Uterus (tissue), 4 donors: ENCODE results near the gene FAM89B. TPM values are rescaled to one million over a fixed set of nuclear protein-coding genes. Genes with fewer than 3 reads are reported as not detected.

Experiments used
- DNase-seq, 2 donors: peaks; one replicate each; pipeline ENCODE4 v3.0.0-alpha.2; 2019 to 2020
- H3K27ac ChIP-seq, 2 donors: fragments of 200-600 bp; sonication (generic); 1 replicate in 1 of 2; 2 replicates in 1 of 2; pipeline ENCODE4 v1.5.1; 2016 to 2018
- H3K27me3 ChIP-seq, 2 donors: fragments of 200-600 bp; sonication (generic); one replicate each; pipeline ENCODE4 v1.5.1; 2018 to 2019; ENCODE audit warnings: control low read depth in 1 of 2
- H3K36me3 ChIP-seq, 2 donors: fragments of 200-600 bp; sonication (generic); one replicate each; pipeline ENCODE4 v1.5.1; 2019; ENCODE audit warnings: control low read depth in 1 of 2
- H3K4me1 ChIP-seq, 2 donors: fragments of 200-600 bp; sonication (generic); one replicate each; pipeline ENCODE4 v1.5.1; 2018 to 2019; ENCODE audit warnings: control low read depth in 1 of 2
- H3K4me3 ChIP-seq, 2 donors: fragments of 200-600 bp; sonication (generic); 1 replicate in 1 of 2; 2 replicates in 1 of 2; pipeline ENCODE4 v1.5.1; 2018 to 2019; ENCODE audit warnings: mild to moderate bottlenecking in 1 of 2
- H3K9me3 ChIP-seq, 2 donors: fragments of 200-600 bp; sonication (generic); one replicate each; pipeline ENCODE4 v1.5.1; 2019; ENCODE audit warnings: control low read depth in 1 of 2
- CTCF ChIP-seq, 4 experiments: fragments of 200-600 bp in 2 of 4; fragments of 450-650 bp in 2 of 4; sonication (generic) in 2 of 4; IDR thresholded peaks; one replicate each; pipeline ENCODE4 v1.5.1; 2016 to 2019; ENCODE audit warnings: antibody characterized with exemption in 4 of 4, mild to moderate bottlenecking in 2 of 4, moderate library complexity in 1 of 4
- POLR2A ChIP-seq, 2 donors: fragments of 450-650 bp; IDR thresholded peaks; one replicate each; pipeline ENCODE4 v1.6.1; 2016; ENCODE audit warnings: antibody characterized with exemption in 2 of 2, mild to moderate bottlenecking in 1 of 2, moderate library complexity in 1 of 2
- intact Hi-C: fragments of 100-400 bp; cut with DNase I; formaldehyde crosslinking; loops from one replicate; pipeline ENCODE4 v1.15.1; 2023; ENCODE audit warnings: low total_unique reads
- total RNA-seq, 4 donors: library from RNA; depleted of rRNA in 3 of 4; stranded (reverse); fragments of >200 nt in 3 of 4; gene quantifications; one replicate each; pipeline versions ENCODE4 v1.1.0 to v1.2.4, GENCODE V29; 2014 to 2023
- donor health status: DM: yes; HTN: yes; CAD: no.

Gene FAM89B
- total RNA-seq, 4 donors from 2014 or later = 13.9 to 83.0 (median 40.8) TPM

- Histone ChIP-seq H3K27ac (no peak overlapping the region), H3K36me3 (no peaks in the 10 kb centered on the region), H3K27me3 (no peaks in the 10 kb centered on the region), H3K9me3 (no peaks in the 10 kb centered on the region), H3K4me1 (peaks cover 10 to 12% of the 10 kb centered on the region in 2 donors), H3K4me3 (no peak overlapping the region)
- no peak for DNase-seq
- intact Hi-C loops = loop anchor here (10.0 kb wide), 1 partner anchor 47 kb away; no protein-coding TSS in a partner anchor
- no peak for TF ChIP-seq POLR2A (IDR thresholded peaks at IDR 0.05)
- no peak for TF ChIP-seq CTCF (IDR thresholded peaks at IDR 0.05)
These were observed 34.6 kb upstream of the FAM89B start for GRCh38 chr11:65537620-65538231.

DNA sequence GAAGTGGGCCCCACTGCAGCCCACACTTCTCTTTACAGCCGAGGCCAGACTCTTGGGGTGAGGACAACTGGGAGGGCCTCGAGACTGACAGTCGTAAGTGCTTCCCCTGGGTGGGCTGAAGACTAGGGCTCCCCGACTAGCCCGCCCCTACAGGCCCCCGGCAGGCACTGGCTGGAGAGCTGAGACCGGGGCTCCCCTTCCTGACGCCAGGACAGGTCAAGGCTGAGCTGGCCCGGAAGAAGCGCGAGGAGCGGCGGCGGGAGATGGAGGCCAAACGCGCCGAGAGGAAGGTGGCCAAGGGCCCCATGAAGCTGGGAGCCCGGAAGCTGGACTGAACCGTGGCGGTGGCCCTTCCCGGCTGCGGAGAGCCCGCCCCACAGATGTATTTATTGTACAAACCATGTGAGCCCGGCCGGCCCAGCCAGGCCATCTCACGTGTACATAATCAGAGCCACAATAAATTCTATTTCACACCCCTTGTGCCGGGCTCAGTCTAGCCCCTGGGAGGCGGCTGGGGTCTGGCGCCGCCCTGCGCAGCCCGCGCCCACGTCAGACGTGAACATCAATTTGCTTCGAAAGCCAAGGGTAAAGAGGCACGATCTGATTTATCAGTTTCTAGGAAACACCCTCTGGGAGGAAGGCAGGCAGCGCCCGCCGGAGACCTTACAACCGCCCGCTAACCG is 34.0 kb upstream of the FAM89B start:
- Histone ChIP-seq H3K27me3 (no peaks in the 10 kb centered on the region), H3K9me3 (no peaks in the 10 kb centered on the region), H3K4me3 (no peak overlapping the region), H3K36me3 (no peaks in the 10 kb centered on the region), H3K4me1 (peaks cover 10 to 12% of the 10 kb centered on the region in 2 donors), H3K27ac (no peak overlapping the region)
- intact Hi-C loops = loop anchor here (10.0 kb wide), 1 partner anchor 46 kb away; no protein-coding TSS in a partner anchor
- TF ChIP-seq CTCF (IDR thresholded peaks at IDR 0.05) (no peak), POLR2A (IDR thresholded peaks at IDR 0.05) (no peak)
- no peak for DNase-seq

GRCh38 chr11:65538915-65539743 is 33.2 kb upstream of the FAM89B start:
- no peaks in the 10 kb centered on the region for H3K9me3 ChIP-seq
- H3K27ac ChIP-seq = peak overlapping the region; percentile 90 to 93
- H3K4me3 ChIP-seq = no peak overlapping the region
- no peaks in the 10 kb centered on the region for H3K36me3 ChIP-seq
- H3K4me1 ChIP-seq = peaks cover 10 to 12% of the 10 kb centered on the region in 2 donors
- intact Hi-C loops = loop anchor here (10.0 kb wide), 1 partner anchor 46 kb away; no protein-coding TSS in a partner anchor
- no peaks in the 10 kb centered on the region for H3K27me3 ChIP-seq
- TF ChIP-seq CTCF (IDR thresholded peaks at IDR 0.05) (no peak), POLR2A (IDR thresholded peaks at IDR 0.05) (no peak)
- DNase-seq = peak in 1 of 2 donors; percentile 42

- Histone ChIP-seq H3K9me3 (no peaks in the 10 kb centered on the region), H3K4me1 (peaks cover 10 to 12% of the 10 kb centered on the region in 2 donors), H3K4me3 (peak overlapping the region; percentile 37 to 48), H3K27ac (peak overlapping the region; percentile 90 to 93), H3K36me3 (no peaks in the 10 kb centered on the region), H3K27me3 (no peaks in the 10 kb centered on the region)
- peak in 2 of 4 experiments; percentile 53 to 80 for TF ChIP-seq CTCF (IDR thresholded peaks at IDR 0.05)
- TF ChIP-seq POLR2A (IDR thresholded peaks at IDR 0.05) = no peak
- intact Hi-C loops = loop anchor here (10.0 kb wide), 1 partner anchor 45 kb away; no protein-coding TSS in a partner anchor
- no peak for DNase-seq
These were observed 32.5 kb upstream of the FAM89B start for GRCh38 chr11:65539744-65540289.
